Subcutaneous abdominal adipose tissue (tissue), 5 donors: ENCODE results near the gene SEPSECS.

Experiments
- H3K27ac ChIP-seq: one replicate; pipeline ENCODE4 v1.7.0; 2013; ENCODE audit warnings: low read depth, mild to moderate bottlenecking, inconsistent platforms, low read length, moderate library complexity
- H3K27me3 ChIP-seq, 5 donors: one replicate each; pipeline ENCODE4 v1.7.0; 2013; ENCODE audit warnings: low read length in 5 of 5, inconsistent platforms in 1 of 5; ENCODE audit not compliant: control insufficient read depth in 5 of 5, insufficient read depth in 4 of 5
- H3K36me3 ChIP-seq, 5 donors: one replicate each; pipeline ENCODE4 v1.7.0; 2013; ENCODE audit warnings: low read length in 5 of 5; ENCODE audit not compliant: control insufficient read depth in 5 of 5, insufficient read depth in 5 of 5
- H3K4me1 ChIP-seq, 5 donors: one replicate each; pipeline ENCODE4 v1.7.0; 2013; ENCODE audit warnings: low read length in 5 of 5, mild to moderate bottlenecking in 3 of 5, moderate library complexity in 1 of 5; ENCODE audit not compliant: control insufficient read depth in 5 of 5, insufficient read depth in 5 of 5
- H3K4me3 ChIP-seq, 5 donors: one replicate each; pipeline ENCODE4 v1.7.0; 2013; ENCODE audit warnings: low read length in 5 of 5, low read depth in 1 of 5
- H3K9ac ChIP-seq, 5 donors: one replicate each; pipeline ENCODE4 v1.7.0; 2013; ENCODE audit warnings: low read length in 5 of 5, mild to moderate bottlenecking in 4 of 5, moderate library complexity in 3 of 5
- H3K9me3 ChIP-seq, 5 donors: one replicate each; pipeline ENCODE4 v1.7.0; 2013; ENCODE audit warnings: low read length in 5 of 5; ENCODE audit not compliant: control insufficient read depth in 5 of 5
- donor health status: healthy.
- donor health status: healthy.
- donor health status: healthy.
- donor health status: healthy.
- donor health status: healthy.

SEPSECS gene

DNA sequence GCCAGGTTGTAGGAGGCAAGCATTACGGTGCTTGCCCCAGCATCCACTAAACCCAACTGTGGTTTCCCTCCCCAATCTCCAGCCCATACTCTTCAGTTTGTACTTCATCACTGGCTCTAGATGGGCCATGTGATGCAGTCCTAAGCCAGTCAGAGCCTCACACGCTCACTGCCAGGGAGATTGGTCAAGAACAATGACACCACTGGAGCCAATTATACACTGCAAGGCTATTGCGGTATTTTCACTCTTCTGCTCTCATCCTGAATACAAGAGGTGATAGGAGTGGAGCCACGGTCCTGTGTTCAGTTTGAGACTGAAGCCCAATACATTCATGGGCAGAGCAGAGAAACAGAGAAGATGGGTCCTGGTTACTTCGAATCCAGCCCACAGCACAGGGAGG lies 58.4 kb downstream of the SEPSECS start:
- peaks cover 0 to 3% (median 0%) of the 10 kb centered on the region in 5 donors for H3K27me3 ChIP-seq
- H3K4me3 ChIP-seq: no peak overlapping the region
- H3K9ac ChIP-seq: no peak overlapping the region
- H3K36me3 ChIP-seq: no peaks in the 10 kb centered on the region
- H3K27ac ChIP-seq: no peak overlapping the region
- peaks cover 0 to 7% (median 7%) of the 10 kb centered on the region in 5 donors for H3K9me3 ChIP-seq
- peaks cover 0 to 4% (median 3%) of the 10 kb centered on the region in 5 donors for H3K4me1 ChIP-seq

DNA sequence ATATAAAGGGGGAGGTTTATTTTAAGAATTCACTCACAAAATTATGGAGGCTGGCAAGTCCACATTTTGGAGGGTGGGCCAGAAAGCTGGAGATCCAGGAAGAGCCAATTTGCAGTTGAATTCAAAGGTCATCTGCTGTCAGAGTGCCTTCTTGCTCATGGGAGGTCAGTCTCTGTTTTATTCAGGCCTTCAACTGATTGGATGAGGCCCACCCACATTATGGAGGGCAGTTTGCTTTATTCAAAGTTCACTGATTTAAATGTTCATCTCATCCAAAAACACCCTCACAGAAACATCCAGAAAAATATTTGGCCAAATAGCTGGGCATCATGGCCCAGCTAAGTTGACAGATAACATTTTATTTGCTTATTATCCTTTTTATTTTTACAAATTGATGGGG lies 59.5 kb downstream of the SEPSECS start:
- peaks cover 0 to 4% (median 3%) of the 10 kb centered on the region in 5 donors for H3K4me1 ChIP-seq
- H3K27ac ChIP-seq: no peak overlapping the region

DNA sequence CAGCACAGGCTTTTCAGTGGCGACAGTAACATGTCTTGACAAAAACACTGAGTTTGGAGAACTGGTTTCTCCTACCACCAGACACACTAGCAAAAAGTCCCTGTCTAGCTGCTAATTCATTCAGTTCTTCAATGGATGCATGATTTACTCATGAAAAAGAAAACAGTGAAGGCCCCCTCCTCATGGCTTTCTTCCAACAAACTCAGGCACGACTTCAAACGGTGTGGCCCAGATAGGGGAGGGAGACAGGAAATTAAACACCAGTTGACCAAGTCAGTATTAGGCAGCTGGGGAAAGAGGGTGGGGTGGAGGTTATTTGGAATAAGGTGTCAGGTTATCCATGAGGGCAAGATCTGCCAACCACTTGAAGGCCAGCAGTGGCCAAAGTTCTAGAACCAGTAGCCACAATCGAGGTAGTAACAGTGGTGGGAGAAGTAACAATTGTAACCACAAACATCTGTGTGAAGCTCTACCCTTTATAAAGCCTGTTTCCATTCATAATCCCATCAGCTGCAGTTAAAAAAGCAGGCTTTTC lies 60.2 kb downstream of the SEPSECS start:
- Histone ChIP-seq H3K27ac (no peak overlapping the region), H3K4me3 (no peak overlapping the region), H3K9me3 (peaks cover 0 to 7% (median 7%) of the 10 kb centered on the region in 5 donors), H3K36me3 (no peaks in the 10 kb centered on the region), H3K4me1 (peaks cover 0 to 4% (median 3%) of the 10 kb centered on the region in 5 donors), H3K27me3 (peaks cover 0 to 8% (median 3%) of the 10 kb centered on the region in 5 donors), H3K9ac (no peak overlapping the region)

More for the DNA sequence above, 59.5 kb downstream of the SEPSECS start:
- Histone ChIP-seq H3K9ac (no peak overlapping the region), H3K4me3 (no peak overlapping the region), H3K9me3 (peaks cover 0 to 7% (median 7%) of the 10 kb centered on the region in 5 donors), H3K27me3 (peaks cover 0 to 8% (median 3%) of the 10 kb centered on the region in 5 donors), H3K36me3 (no peaks in the 10 kb centered on the region)

DNA sequence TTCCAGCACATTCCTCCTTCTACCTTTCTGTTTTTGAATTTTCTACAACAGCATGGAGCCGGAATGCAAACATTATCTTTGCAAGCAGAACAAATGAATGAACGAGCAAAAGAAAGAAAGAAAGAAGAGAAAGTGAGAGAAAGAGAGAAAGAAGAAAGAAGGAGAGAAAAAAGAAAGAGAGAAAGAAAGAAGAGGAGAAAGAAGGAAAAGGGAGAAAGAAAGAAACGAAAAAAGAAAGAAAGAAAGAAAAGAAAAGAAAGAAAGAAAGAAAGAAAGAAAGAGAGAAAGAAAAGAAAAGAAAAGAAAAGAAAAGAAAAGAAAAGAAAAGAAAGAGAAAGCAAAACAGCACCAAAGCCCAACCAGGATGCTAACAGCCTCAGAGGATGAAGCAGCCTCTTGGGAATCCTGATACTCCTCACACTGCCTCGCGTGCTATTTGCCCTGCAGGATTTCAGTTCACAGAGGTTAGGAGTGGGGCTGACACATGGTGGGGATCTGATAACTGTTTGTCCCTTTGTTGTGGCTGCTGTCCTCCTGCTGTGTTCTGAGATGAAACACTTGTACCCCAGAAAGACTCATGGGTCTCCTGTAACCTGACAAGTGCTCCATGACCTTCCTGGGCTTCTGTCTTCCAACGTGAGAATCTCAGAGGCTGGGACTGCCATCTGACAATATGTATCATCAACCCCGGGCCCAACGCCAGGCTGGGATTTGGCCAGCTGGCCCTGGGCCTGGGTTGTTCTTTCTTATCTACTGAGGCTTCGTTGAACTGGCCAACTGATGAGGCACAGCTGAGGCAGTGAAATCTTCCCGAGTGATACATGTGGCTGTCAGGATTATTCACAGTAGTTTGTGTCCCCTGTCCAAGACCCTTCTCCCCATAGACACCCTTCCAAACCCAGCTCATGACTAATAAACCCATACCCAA lies 61.0 kb downstream of the SEPSECS start:
- peaks cover 0 to 4% (median 3%) of the 10 kb centered on the region in 5 donors for H3K4me1 ChIP-seq
- H3K9ac ChIP-seq: no peak overlapping the region
- no peaks in the 10 kb centered on the region for H3K36me3 ChIP-seq
- H3K9me3 ChIP-seq: peaks cover 0 to 9% (median 7%) of the 10 kb centered on the region in 5 donors
- no peak overlapping the region for H3K27ac ChIP-seq
- no peak overlapping the region for H3K4me3 ChIP-seq
- H3K27me3 ChIP-seq: peaks cover 0 to 8% (median 3%) of the 10 kb centered on the region in 5 donors

DNA sequence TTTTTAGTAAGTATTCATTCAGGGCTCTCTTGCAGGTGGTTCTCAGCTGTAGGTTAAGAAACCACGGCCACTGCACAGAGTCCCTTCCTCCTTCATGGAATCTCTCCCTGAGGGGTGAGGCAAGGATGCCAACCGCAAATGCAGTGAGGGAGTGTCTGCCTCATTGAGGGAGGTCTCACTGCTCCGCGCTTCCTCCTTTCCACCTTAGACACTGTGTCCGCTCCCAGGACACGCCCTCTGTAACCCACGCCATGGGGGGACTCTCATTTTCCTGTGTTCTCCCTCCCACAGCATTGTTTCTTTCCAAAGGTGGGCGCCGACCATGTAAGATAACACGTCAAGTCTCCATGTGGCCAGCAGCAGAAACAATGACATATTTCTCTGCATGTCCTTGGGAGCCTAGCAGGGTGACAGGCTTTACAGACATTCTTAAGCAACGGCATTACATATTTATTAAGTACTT lies 63.2 kb downstream of the SEPSECS start:
- Histone ChIP-seq H3K9me3 (peaks cover 5 to 20% (median 12%) of the 10 kb centered on the region in 5 donors), H3K9ac (no peak overlapping the region), H3K4me3 (no peak overlapping the region), H3K27ac (no peak overlapping the region), H3K36me3 (no peaks in the 10 kb centered on the region), H3K27me3 (peaks cover 0 to 8% (median 3%) of the 10 kb centered on the region in 5 donors), H3K4me1 (peaks cover 0 to 6% (median 3%) of the 10 kb centered on the region in 5 donors)

DNA sequence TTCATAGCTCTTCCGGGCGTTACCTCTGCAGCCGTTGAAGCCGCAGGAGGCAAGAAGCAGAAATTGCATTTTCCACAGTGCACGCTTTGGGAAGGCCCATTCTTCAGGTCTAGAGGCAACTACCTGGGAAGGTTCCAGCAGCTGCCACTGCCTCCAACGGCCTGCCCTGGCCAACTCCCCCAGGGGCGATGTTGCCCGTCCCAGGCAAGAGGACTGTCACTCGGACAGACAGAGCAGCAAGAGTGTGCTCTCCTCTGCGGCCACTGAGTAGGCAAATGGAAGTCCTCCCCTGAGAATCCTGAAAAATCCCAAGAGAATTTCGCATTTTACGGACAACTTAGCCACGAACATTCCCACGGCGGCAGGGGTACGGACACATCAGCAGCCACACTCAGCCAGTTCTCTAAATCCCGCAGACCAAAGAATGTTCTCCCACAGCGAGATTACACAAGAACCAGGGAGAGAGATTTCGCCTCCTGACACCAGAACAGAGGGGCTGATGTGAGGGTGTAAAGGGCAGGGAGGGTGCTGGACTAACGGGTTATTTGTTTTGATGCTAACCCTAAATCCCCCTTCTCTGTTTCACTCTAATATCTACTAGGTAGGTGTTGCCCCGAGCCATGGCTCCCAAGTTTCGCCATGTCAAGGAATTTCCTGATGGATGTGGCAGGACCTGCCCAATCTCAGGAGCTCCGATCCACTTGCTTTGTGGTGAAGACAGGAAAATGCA lies 63.8 kb downstream of the SEPSECS start:
- Histone ChIP-seq H3K9me3 (peaks cover under 1 to 14% (median 8%) of the 10 kb centered on the region in 5 donors), H3K9ac (no peak overlapping the region), H3K27me3 (peaks cover 0 to 8% (median 3%) of the 10 kb centered on the region in 5 donors), H3K27ac (no peak overlapping the region), H3K36me3 (no peaks in the 10 kb centered on the region), H3K4me1 (peaks cover 0 to 6% (median 3%) of the 10 kb centered on the region in 5 donors), H3K4me3 (no peak overlapping the region)

DNA sequence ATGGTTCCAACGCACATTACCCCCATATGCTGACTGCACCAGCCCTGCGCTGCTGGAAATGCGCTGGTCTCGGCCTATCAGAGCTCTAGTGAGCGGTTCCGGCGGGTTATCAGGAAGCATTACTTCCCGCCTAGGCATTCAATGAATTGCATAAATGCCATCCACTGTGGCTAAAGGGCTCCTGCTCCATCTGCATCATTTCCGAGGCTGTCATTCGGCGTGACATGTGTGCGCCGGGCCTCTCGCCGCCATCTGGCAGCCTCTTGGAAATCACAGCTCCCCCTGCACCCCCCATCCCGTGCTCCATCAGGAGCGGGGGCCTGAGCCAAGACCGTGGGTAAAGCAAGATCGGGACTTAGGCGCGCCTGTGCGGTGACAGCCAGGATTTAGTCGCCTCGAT lies 64.4 kb downstream of the SEPSECS start:
- Histone ChIP-seq H3K4me3 (no peak overlapping the region), H3K36me3 (no peaks in the 10 kb centered on the region), H3K9ac (no peak overlapping the region), H3K27me3 (peaks cover 0 to 8% (median 3%) of the 10 kb centered on the region in 5 donors), H3K27ac (no peak overlapping the region), H3K9me3 (peaks cover 0 to 14% (median 8%) of the 10 kb centered on the region in 5 donors), H3K4me1 (peaks cover 0 to 6% (median 3%) of the 10 kb centered on the region in 5 donors)

DNA sequence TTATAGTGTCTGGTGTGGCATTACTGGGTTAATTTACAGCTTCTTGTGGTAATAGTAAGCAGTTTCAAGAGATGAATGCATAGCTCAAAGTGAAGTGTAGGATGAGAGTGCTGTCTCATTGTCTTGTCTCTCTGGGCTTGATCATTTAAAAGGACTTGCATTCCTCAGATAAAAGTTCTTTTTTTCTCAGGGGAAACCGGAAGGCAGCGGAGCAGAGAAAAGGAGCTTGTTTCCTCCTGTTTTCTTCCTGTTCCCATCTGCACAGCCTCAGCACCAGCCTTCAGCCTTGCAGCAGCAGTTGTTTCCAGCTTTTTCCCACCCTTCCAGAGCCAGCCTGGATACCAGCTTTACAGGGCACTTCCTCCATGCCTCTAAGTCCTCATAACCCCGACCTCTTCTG lies 68.1 kb downstream of the SEPSECS start:
- Histone ChIP-seq H3K36me3 (no peaks in the 10 kb centered on the region), H3K27ac (no peak overlapping the region), H3K4me3 (no peak overlapping the region), H3K4me1 (peaks cover 0 to 10% (median 5%) of the 10 kb centered on the region in 5 donors), H3K27me3 (peaks cover 0 to 29% (median 19%) of the 10 kb centered on the region in 5 donors), H3K9ac (no peak overlapping the region), H3K9me3 (peaks cover 0 to 14% (median 8%) of the 10 kb centered on the region in 5 donors)

DNA sequence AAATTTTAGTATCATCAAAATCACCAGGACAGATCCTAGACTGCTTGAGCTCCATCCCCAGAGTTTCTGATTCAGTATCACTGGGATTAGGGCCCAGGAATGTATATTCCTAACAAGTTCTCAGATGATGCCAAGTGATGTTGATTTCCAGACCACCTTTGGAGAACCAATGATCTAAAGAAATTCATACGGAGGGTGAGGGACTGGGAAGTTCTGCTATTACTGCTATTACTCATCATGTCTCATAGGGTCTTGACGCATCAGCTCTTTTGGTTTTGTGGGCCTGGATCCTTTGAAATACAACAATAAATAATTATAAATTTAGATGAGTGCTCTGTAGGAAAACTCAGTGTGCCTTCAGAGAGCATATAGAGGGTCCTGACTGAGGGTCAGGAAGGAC lies 69.7 kb downstream of the SEPSECS start:
- Histone ChIP-seq H3K27ac (no peak overlapping the region), H3K27me3 (peaks cover 0 to 27% (median 19%) of the 10 kb centered on the region in 5 donors), H3K4me3 (no peak overlapping the region), H3K9me3 (peaks cover 0 to 14% (median 8%) of the 10 kb centered on the region in 5 donors), H3K4me1 (peaks cover 0 to 10% (median 5%) of the 10 kb centered on the region in 5 donors), H3K36me3 (no peaks in the 10 kb centered on the region), H3K9ac (no peak overlapping the region)
